GM19324 (cell line): ENCODE measurements around the gene SNX8.

Experiments
- ATAC-seq: cut with Tn5 transposase; IDR thresholded peaks from one replicate; pipeline ENCODE4 v1.9.1; 2021; ENCODE audit warnings: mild to moderate bottlenecking, moderate library complexity; ENCODE audit not compliant: unreplicated experiment, low FRiP score

Gene SNX8

GRCh38 chr7:2296832-2297231 lies 17.4 kb downstream of the SNX8 start:
- no peak for ATAC-seq

- ATAC-seq = no peak
These were observed 18.2 kb downstream of the SNX8 start for GRCh38 chr7:2295936-2296620.

GRCh38 chr7:2290877-2291276 lies 23.4 kb downstream of the SNX8 start:
- no peak for ATAC-seq

GRCh38 chr7:2289621-2290020 lies 24.6 kb downstream of the SNX8 start:
- ATAC-seq = no peak

GRCh38 chr7:2289111-2289586 lies 25.1 kb downstream of the SNX8 start:
- no peak for ATAC-seq

- no peak for ATAC-seq
These were observed 25.7 kb downstream of the SNX8 start for GRCh38 chr7:2288503-2288902.

GRCh38 chr7:2287745-2288144 lies 26.5 kb downstream of the SNX8 start:
- ATAC-seq = no peak

GRCh38 chr7:2283074-2283473 lies 31.2 kb downstream of the SNX8 start:
- ATAC-seq = no peak

GRCh38 chr7:2282185-2282751 lies 32.0 kb downstream of the SNX8 start:
- ATAC-seq = no peak

- no peak for ATAC-seq
These were observed 32.7 kb downstream of the SNX8 start for GRCh38 chr7:2281541-2281940.

- ATAC-seq = no peak
These were observed 33.8 kb downstream of the SNX8 start for GRCh38 chr7:2280424-2280823.

- ATAC-seq = no peak
These were observed 34.3 kb downstream of the SNX8 start for GRCh38 chr7:2279896-2280295.

GRCh38 chr7:2278026-2278425 lies 36.2 kb downstream of the SNX8 start:
- ATAC-seq = no peak

- ATAC-seq = no peak
These were observed 38.1 kb downstream of the SNX8 start for GRCh38 chr7:2276107-2276506.

- no peak for ATAC-seq
These were observed 39.1 kb downstream of the SNX8 start for GRCh38 chr7:2275101-2275500.

- ATAC-seq = no peak
These were observed 39.6 kb downstream of the SNX8 start for GRCh38 chr7:2274666-2275065.

GRCh38 chr7:2273866-2274265 lies 40.4 kb downstream of the SNX8 start:
- no peak for ATAC-seq

GRCh38 chr7:2272031-2272430 lies 42.2 kb downstream of the SNX8 start:
- ATAC-seq = no peak

- no peak for ATAC-seq
These were observed 42.8 kb downstream of the SNX8 start for GRCh38 chr7:2271273-2272026.

GRCh38 chr7:2270495-2270894 lies 43.7 kb downstream of the SNX8 start:
- ATAC-seq = no peak

GRCh38 chr7:2269991-2270460 lies 44.2 kb downstream of the SNX8 start:
- no peak for ATAC-seq
